ENCODE results near the gene ITSN1.

DNA sequence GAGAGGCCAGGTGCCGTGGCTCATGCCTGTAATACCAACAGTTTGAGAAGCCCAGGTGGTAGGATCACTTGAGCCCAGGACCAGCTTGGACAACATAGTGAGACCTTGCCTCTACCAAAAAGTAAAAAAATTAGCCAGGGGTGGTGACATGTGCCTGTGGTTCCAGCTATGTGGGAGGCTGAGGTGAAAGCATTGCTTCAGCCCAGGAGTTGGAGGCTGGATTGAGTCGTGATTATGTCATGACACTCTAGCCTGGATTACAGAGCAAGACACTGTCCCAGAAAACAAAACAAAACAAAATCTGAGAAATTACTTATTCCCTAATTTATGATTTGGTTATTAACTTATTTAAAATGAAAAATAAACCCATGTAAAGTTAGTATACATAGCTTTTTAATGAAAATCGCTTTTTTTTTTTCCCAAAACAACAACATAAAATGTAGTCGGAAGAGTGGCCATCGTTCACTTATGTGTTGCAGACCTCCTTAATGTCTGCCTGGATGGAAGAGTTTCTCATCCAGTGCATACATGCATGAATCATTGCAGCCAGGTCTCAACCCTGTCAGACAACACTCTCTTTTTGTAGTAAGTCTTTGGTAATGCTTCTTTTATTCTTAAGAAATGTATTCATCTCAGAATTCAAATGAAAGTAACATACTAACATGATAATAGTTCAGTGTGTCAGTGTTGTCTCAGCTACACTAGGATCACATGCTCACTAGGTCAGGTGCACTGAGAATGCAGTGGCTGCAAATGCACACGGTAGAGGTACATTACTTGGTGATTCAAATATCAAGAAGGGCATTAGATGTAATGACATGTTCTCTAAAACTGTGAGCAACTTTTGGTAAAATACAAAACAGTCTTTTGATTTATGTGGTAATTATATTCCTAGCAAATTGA, 28.0 kb downstream of the ITSN1 start:
- TF ChIP-seq POLR2A (IDR thresholded peaks at IDR 0.05; ENCODE audit: low read depth): no peak
- TF ChIP-seq EP300 (IDR thresholded peaks at IDR 0.05): no peak
- TF ChIP-seq, protein P1, sequence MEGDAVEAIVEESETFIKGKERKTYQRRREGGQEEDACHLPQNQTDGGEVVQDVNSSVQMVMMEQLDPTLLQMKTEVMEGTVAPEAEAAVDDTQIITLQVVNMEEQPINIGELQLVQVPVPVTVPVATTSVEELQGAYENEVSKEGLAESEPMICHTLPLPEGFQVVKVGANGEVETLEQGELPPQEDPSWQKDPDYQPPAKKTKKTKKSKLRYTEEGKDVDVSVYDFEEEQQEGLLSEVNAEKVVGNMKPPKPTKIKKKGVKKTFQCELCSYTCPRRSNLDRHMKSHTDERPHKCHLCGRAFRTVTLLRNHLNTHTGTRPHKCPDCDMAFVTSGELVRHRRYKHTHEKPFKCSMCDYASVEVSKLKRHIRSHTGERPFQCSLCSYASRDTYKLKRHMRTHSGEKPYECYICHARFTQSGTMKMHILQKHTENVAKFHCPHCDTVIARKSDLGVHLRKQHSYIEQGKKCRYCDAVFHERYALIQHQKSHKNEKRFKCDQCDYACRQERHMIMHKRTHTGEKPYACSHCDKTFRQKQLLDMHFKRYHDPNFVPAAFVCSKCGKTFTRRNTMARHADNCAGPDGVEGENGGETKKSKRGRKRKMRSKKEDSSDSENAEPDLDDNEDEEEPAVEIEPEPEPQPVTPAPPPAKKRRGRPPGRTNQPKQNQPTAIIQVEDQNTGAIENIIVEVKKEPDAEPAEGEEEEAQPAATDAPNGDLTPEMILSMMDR (IDR thresholded peaks at IDR 0.05): no peak

All from esophagus muscularis mucosa (tissue), 4 donors.